Epithelial cell of proximal tubule (primary cell): ENCODE measurements around the gene NKX3-2. TPM values are rescaled to one million over a fixed set of nuclear protein-coding genes. Genes with fewer than 3 reads are reported as not detected.

Experiments used
- DNase-seq: peaks from one replicate; pipeline ENCODE4 v3.0.0-alpha.2; 2011; ENCODE audit warnings: low read depth
- H3K4me3 ChIP-seq: 2 replicates; pipeline ENCODE4 v1.5.1; 2011; ENCODE audit warnings: low read depth, mild to moderate bottlenecking, low read length
- CTCF ChIP-seq: conservative IDR thresholded peaks from 2 replicates; pipeline ENCODE4 v1.5.1; 2012; ENCODE audit warnings: low read depth, mild to moderate bottlenecking, low read length
- total RNA-seq: library from RNA; depleted of rRNA; stranded (reverse); fragments of >200 nt; gene quantifications from 2 replicates; pipeline ENCODE4 v1.2.3, GENCODE V29; 2015

The NKX3-2 gene
- total RNA-seq, 1 donor from 2014 or later: not detected

- TF ChIP-seq CTCF: no peak
- H3K4me3 ChIP-seq: no peak overlapping the region
- DNase-seq: no peak
These were observed 17.6 kb downstream of the NKX3-2 start for GRCh38 chr4:13526658-13527057.

GRCh38 chr4:13525606-13526281, 18.6 kb downstream of the NKX3-2 start:
- no peak for TF ChIP-seq CTCF
- DNase-seq: no peak
- H3K4me3 ChIP-seq: no peak overlapping the region

GRCh38 chr4:13524504-13525243, 19.6 kb downstream of the NKX3-2 start:
- no peak for TF ChIP-seq CTCF
- DNase-seq: no peak
- H3K4me3 ChIP-seq: no peak overlapping the region

GRCh38 chr4:13523591-13524503, 20.5 kb downstream of the NKX3-2 start:
- no peak for TF ChIP-seq CTCF
- DNase-seq: no peak

GRCh38 chr4:13523105-13523477, 21.2 kb downstream of the NKX3-2 start:
- DNase-seq: no peak
- H3K4me3 ChIP-seq: no peak overlapping the region
- no peak for TF ChIP-seq CTCF

More at GRCh38 chr4:13523591-13524503, 20.5 kb downstream of the NKX3-2 start:
- no peak overlapping the region for H3K4me3 ChIP-seq

- DNase-seq: no peak
- no peak for TF ChIP-seq CTCF
- H3K4me3 ChIP-seq: no peak overlapping the region
These were observed 21.8 kb downstream of the NKX3-2 start for GRCh38 chr4:13522282-13523104.
